HG03432 (cell line): ENCODE data around the gene SIAH3.
"Not testable (repeated sequence)": the region's sequence is repeated elsewhere in the genome, so short reads cannot be mapped to it uniquely, and the experiment has no call there.

Source experiments
- ATAC-seq: cut with Tn5 transposase; IDR thresholded peaks from one replicate; pipeline ENCODE4 v1.9.1; 2021; ENCODE audit warnings: mild to moderate bottlenecking, moderate library complexity; ENCODE audit not compliant: unreplicated experiment

Gene SIAH3

DNA sequence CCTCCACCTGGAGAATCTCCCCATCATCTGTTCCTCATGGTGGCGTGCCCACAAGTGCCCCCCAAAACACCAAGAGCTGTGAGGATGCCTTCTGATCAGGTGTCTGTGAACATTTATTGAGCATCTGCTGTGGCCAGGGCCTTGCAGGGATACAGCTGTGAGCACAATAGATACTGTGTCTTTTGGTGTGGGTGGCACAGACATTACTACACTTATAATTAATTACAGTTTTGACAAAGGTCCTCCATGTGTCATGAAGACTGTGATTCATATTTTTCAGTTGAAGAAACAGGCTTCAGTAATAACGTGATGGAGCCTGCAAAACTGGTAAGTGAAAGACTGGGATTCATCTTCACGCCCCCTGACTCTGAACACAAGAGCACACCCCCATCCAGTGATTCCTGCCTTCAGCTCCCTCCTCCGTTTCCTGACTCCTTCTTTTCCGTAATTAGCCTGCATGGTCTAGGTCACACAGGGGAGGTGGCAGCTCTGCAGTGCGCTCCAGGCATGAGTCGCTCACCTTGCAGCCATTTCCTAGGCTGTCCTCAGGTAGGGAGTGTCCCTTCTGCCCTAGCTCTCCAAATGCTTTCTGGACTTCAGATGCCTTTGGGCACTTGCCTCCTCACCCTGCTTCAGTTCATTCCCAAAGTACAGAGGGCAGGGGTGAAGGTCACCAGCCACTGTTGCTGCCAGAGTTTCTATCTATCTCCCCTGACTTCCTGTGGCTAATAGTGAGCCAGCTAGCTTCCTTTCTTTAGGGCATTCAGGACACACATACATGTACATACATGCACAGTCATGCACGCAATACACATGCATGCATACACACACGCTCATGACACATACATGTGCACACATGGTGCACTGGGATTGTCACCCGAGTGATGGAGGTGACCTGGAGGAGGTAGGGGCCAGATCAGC is 66.5 kb downstream of the SIAH3 start:
- no peak for ATAC-seq

DNA sequence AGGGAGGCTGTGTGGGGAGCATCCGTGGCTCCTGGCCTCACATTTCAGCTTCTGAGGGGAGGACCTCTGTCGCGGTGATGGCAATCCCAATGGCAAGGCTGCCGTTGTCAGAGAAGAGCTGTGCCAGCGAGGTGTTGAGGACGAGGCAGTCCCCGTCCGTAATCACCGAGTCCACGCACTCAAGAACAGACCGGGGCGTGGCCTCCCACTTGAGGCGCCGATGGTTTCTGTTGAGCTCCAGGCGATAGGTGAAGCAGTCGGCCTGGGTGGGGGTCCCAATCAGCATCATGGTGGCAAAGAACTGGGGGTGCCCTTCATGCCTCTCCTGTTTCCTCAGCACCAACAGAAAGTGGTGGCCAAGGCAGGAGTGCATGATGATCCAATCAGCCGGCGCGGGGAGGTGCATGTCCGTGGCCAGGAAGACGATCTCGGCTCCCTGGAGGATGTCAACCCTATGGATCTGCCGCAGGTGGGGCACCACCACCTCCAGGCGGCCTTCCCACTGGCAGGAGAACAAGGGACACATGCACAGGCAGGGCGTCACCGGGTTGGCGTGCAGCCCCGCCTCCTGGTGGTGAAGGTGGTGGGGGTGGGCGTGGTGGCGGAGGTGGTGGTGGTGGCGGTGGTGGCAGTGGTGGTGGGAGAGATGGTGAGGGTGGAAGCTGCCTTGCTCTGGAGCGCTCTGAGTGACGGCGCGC is 68.1 kb downstream of the SIAH3 start:
- ATAC-seq, result no peak

DNA sequence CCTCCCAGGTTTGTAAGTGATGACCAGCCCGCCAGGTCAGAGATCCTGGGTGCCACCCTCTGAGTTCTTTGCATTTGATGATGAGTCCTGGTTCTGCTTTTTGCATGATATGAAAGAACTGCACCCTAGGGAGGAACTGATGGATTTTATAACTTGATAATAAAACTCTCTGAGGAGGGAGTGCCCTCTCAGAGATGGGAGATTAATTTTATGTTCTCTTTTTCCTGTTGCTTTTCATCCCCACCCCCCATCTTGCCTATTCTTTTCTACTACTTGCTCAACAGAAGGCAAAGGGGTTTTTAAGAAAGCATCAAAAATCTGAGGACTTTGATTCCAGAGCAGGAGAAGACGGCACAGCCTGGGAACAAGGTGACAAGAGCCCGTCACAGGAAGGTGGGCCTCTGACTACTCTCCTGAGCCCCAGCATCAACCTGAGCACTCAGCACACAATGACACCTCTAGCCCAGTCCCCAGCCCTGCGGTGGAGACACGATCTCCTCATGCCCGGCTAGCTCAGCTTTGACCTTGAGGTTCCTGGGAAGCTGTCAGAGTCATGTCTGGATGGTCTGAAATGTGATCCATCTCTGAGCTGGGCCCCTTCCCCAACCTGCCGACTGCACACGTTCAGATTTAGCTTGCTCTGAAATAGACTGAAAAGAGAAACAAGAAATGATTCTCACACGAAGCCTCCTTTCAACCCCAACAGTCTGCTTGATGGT is 69.1 kb downstream of the SIAH3 start:
- no peak for ATAC-seq

DNA sequence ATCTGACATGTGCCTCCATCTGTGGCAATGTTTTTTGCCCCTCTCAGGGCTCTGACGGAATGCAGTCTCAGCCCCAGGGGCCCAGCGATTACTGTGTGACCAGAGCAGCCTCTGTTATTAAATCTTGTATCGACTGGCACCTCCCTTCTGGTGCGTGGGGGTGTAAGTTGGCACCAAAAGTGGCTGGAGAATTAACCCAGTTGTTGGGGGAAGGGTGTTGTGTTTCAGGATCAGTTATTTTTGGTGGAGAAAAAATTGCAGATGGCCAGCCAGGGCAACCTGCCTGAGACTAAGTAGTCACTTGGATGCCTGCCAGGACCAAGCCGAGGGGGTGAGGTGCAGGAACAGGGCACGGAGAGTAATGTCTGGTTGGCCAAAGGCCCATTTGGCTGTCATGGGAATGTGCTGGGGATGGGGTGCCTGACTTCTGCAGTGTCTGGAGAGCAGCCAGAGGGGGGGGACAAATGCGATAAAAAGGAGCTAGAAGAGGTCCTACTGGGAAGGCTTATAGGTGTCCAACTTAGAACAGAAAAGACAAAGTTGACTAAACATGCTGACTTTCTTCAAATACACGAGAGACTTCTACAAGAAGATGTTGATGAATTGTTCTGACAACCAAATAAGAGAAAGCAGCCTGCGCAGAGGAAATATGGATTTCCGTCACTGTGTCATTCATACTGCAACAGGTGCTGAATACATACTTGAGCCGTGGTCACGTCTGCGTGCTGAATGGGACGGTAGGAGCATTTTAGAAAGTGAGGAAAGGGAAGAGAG is 69.8 kb downstream of the SIAH3 start:
- no peak for ATAC-seq

DNA sequence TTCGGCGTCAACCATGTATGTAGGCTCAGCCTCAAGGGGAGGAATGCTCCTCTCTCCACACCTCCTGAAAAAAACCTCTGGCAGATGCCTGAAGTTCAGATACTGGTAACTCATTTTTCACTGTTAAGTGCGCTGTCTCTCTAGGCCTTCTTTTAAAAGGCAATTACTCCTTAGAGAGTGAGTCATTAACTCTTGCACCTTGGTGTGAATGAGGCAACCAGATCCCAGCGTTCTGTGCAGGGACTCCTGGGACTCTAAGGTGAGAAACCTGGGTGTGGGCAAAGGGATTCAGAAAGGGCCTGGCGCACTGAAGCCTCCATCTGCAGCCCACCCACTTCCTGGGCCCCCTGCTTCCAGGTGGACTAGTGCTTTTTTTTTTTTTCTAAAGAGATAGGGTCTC is 71.7 kb downstream of the SIAH3 start:
- ATAC-seq, result no peak

DNA sequence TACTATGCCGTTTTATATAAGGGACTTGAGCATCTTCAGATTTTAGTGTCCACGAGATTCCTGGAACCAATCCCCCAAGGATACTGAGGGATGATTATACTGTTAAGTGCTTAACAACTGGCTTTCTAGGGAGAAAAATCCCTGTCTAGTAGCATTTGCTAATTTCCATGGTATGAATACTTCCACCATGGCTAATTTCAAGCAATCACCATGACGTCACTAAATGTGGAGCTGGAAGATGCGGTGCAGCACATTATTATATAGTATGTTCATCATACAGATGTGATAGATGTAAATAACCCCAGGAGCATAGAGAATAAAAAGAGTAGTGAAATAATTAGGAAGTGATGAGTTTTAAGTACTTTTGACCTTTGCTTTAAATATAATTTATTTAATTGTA is 72.7 kb downstream of the SIAH3 start:
- ATAC-seq, result no peak

DNA sequence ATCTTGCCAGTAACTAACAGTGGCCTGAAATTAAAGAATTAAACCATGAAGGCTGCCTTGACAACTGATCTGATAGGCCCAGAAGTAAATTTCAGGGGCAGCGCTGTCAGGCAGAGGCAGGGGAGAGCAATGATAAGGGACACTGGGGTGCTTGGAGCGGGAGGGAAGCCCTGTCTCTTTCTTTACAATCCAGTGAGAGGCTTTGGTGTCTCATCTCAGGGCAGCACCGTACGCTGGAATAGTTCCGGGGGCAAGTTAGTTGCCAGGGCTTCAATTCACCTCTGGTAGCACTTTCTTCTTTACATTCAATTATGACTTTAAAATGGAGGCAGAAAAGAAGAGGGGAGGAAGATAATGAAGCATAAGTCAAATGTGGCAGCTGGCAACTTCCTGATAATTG is 74.8 kb downstream of the SIAH3 start:
- no peak for ATAC-seq

DNA sequence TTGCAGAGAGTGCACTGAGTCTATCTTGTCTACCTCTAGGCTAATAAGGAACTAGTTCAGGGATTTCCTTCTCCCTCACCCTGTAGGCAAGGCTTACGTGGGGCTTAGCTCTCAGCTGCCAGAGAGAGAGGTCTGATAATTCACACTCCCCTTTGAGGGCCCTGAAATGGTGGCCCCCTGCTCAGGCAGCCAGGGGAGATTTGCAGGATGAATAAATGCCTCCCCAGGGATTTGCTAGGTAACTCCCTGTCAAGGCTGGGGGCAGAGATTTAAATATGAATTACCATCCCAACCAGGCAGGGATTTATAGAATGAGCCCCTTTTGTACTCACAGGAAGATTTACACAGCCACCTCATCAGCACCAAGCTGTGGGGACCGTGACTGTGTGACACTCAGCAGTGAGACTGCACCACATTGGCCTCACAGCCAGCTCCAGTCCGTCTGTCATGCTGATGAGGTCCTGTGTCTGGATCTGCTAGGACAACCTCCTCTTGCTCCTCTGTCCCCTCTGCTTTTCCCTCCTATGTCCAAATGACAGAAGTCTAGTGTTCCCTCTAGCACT is 76.1 kb downstream of the SIAH3 start:
- ATAC-seq, result no peak

DNA sequence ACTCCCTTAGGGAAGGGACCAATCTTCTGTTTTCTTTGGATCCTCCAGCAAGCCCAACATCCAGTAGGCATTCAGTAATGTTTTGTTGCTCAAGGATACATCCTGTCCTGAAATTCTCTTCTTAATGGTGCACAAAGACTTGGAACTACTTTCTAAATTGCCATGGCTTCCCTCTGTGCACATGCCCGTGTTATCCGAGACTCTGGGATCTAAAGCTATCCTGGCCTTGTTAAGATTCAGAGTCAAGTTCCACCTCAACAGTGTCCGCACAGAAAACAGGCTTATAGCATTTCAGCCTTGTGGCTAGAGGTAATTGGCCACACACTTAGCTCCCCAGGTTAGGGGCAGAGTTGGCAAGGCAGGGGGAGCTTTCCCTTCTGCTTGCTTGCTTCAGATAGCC is 77.6 kb downstream of the SIAH3 start:
- no peak for ATAC-seq

DNA sequence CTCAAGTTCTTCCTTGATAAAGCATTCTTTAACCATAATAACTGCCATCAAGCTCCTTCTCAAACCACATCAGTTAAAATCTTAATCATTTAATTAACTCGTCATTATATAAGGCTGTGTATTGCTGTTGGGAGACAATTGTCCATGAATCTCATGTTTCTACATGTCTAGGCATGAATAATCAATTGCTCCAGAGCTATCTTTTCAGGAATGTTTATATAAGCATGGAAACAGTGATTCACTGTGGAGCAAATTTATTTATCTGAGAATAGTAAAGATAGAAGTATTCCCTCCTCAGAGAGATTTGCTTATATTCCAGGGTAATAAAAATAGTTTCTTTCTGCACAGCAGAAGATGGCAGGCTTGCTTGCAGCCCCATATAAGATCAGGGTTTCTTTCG is 78.3 kb downstream of the SIAH3 start:
- ATAC-seq, result no peak

DNA sequence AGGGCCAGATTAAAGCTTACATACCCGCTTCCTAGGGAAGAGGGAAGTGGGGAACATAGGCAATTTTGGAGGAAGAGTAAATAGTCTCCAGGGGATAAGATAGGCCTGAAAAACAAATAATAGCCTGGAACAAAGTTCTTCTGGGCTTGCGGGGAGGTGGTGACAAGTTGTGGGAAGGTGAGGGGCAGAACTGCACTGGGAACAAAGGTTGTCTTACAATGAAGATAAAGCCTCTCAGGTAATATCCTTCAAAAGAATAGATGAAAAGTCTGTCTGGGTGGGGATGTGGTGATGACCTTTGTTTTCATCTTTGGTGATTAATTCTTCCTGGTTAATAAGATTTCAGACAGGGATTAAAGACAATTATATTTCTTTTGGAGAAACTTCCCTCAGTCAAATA is 80.7 kb downstream of the SIAH3 start:
- no peak for ATAC-seq

DNA sequence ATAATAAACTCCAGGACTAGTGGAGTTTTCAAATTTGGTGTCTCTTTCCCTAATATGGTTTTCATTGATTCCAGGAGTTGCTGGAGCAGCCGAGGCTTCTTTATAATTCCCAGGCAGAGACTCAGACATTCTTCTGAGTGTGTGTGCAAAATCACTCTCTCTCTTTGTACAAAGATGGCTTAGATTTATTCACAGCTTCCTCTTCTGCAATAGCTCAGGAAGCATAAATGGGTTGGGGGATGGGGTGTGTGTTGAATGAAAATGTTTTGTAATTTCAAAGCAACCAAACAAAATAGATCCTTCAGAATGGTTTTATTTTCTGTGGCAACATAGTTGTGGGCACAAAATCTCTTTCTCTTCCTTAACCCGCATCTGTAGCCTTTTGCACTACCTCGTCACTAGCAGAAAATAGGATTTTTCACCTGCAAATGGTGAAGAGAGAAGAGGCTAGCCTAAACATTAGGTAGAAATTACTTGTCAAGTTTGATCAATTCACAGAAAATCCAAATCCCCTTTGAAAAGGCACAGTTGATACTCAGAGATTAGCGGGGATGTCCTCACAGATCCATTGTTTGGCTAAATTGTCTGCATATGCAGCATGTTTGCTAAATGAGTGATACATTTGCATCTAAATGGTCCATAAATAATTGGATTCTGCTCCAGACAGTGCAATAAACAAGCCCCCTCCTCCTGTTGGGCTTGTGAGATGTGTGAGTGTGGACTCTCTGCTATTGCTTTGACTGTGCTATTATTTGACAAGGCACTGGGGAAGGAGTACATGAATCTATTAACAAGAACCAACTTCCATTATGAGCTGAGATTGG is 82.7 kb downstream of the SIAH3 start:
- no peak for ATAC-seq

DNA sequence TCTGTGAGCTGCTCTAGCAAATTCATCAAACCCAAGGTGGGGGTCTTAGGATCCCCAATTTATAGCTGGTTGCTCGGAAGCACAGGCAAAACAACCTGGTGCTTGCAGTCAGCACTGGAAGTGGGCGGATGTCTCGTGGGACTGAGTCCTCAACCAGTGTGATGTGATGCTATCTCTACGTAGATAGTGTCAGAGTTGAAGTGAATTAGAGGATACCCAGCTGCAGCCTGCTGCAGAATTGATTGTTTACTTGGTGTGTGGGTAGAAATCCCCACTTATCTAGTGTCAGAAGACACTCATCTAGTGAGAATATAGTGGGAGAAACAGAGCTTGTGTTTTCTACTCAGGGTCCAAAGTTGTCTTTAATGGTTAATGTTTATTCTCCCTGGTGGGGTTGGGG is 86.1 kb downstream of the SIAH3 start:
- no peak for ATAC-seq

DNA sequence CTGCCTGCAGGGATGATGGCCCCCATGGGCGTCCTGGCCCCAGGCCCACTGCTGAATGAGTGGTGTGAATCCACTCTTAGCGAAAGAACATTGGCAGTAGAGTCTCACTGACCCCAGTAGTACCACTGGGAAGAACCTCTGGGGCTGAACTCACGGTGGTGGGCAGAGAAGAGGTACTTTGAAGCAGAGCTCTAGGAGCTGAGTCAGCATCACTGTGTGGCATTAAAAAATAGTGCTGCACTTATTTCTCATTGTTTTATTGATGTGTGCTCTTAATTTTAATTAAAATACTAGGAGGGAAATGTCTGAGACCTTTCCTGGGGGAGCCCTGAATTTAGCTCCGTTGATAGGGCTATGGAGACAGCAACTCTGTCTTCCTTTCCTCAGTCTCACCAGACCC is 88.1 kb downstream of the SIAH3 start:
- ATAC-seq, result no peak

DNA sequence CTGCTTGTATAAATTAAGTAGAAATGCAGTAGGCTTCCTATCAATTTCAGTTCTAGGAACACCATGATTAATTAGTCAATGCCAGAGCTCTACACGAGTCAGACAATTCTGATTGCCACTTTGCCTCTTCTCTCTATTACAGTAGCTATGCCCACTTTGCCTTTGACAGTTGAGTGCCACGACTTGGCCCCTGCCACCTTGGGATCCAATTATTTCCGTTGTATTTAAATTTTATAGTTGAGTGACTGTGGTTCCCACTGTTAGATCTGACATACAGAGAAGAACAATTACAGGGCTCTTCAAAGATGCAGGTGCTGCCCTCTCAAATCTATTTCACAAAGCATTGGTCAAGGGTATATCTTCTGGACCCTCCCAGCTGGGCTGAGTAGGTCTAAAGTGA is 94.0 kb downstream of the SIAH3 start:
- ATAC-seq, result not testable (repeated sequence)

DNA sequence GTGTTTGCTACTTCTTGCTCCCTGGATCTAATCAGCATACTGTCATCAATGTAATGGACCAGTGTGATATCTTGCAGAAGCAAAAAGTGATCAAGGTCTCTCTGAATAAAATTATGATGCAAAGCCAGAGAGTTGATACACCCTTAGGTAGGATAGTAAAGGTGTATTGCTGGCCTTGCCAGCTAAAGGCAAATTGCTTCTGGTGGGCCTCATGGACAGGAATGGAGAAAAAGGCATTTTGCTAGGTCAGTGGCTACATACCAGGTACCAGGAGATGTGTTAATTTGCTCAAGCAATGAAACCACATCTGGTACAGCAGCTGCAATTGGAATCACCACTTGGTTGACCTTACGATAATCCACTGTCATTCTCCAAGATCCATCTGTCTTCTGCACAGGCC is 95.1 kb downstream of the SIAH3 start:
- not testable (repeated sequence) for ATAC-seq

DNA sequence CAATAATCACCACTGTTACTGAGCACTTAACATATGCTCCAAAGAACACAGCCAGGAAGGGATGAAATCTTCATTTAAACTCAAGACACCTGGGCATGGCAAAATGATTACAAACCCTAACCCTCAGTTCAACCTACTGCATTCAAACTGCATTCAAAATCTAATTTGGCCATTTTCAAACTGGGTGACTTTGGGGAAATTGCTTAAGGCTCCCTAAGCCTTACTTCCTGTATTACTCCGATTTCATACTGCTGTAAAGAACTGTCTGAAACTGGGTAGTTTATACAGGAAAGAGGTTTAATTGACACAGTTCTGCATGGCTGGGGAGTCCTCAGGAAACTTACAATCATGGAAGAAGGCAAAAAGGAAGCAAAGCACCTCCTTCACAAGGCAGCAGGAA is 99.0 kb downstream of the SIAH3 start:
- no peak for ATAC-seq

DNA sequence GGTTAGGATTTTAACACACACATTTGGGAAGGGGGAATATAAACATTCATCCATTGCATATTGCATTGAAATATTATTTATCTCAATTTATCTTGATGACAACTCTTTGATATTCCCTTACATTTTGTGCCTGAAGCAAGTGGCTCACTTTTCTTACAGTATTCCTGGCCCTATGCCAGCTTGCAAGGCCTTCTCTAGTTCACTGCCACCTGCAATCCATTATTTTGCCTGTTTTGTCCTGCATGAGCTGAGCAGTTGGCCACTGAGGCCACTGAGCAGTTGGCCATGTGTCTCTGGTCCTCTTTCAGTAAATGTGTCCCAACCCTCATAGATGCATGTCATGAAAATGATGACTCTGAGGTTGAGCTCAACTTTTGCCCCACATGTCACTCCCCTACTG is 99.7 kb downstream of the SIAH3 start:
- no peak for ATAC-seq

DNA sequence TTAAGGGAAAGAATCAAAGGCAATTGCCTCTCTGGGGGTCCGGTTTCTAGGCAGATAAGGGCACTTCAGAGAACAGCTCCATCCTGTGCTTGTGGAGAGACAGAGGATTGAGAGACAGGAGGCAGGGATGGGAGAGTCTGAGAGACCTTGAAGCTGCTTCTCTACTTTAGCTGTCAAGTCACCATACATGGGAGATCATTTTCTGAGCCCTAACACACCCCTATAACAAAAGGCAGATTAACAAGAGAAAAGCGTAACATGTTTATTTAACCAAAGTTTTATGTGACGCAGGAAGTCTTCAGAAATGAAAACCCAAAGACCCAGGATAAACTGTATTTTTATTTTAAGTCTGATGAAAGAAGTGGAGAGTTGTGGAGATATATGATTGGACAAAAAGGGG is 101.0 kb downstream of the SIAH3 start:
- no peak for ATAC-seq
